ENCODE data around the gene FRMD4B. TPM values are rescaled to one million over a fixed set of nuclear protein-coding genes. Genes with fewer than 3 reads are reported as not detected.
"Not testable (repeated sequence)": the region's sequence is repeated elsewhere in the genome, so short reads cannot be mapped to it uniquely, and the experiment has no call there.

The FRMD4B gene
- total RNA-seq, 1 experiment from 2014 or later, result 4.4 TPM

DNA sequence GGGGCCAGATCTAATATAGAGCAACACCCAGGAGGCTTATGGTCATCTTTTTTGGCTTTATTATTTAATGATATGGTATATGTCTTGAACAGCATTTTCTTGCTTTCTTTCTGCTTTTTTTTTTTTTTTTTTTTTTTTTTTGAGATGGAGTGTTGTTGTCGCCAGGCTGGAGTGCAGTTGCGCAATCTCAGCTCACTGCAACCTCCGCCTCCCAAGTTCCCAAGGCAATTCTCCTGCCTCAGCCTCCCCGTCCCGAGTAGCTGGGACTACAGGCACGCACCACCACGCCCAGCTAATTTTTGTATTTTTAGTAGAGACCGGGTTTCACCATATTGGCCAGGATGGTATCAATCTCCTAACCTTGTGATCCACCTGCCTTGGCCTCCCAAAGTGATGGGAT lies 108.5 kb downstream of the FRMD4B start:
- not testable (repeated sequence) for H3K4me3 ChIP-seq; H3K27me3 ChIP-seq; DNase-seq; H3K9me3 ChIP-seq (replicated peaks); H3K36me3 ChIP-seq; H3K4me1 ChIP-seq; H3K27ac ChIP-seq

DNA sequence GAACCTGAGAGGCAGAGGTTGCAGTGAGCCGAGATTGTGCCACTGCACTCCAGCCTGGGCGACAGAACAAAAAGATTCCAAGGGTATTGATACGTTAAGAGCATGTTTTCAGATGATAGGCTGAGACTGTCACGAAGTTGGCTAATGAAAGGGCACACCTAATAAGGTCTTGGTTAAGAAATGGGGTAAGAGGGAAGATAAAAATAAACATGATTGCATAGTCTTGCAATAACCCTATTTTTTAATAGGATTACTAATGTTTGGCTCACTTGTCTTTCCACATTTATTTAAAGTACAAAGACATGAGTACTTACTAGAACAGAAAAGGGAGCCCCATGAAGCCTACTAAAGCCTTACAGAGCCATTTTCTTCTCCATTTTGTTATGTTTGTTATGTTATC lies 109.0 kb downstream of the FRMD4B start:
- Histone ChIP-seq H3K36me3 (no peaks in the 10 kb centered on the region), H3K4me3 (no peak overlapping the region), H3K4me1 (no peaks in the 10 kb centered on the region), H3K9me3 (replicated peaks) (no peaks in the 10 kb centered on the region), H3K27ac (no peak overlapping the region), H3K27me3 (no peaks in the 10 kb centered on the region)
- no peak for DNase-seq

DNA sequence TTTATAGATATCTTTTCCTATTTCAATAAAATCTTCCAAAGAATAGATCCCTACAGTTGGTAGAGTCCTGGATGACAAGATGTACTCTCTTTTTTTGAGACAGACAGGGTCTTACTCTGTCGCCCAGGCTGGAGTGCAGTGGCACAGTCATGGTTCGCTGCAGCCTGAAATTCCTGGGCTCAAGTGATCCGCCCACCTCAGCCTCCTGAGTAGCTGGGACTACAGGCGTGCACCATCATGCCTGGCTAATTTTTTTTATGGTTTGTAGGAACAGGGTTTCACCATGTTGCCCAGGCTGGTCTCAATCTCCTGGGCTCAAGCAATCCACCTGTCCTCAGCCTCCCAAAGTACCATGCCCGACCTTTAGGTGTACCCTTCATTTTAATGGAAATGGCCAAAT lies 109.7 kb downstream of the FRMD4B start:
- H3K4me3 ChIP-seq; H3K36me3 ChIP-seq; H3K27me3 ChIP-seq; H3K27ac ChIP-seq; H3K4me1 ChIP-seq; H3K9me3 ChIP-seq (replicated peaks); DNase-seq: not testable (repeated sequence)

DNA sequence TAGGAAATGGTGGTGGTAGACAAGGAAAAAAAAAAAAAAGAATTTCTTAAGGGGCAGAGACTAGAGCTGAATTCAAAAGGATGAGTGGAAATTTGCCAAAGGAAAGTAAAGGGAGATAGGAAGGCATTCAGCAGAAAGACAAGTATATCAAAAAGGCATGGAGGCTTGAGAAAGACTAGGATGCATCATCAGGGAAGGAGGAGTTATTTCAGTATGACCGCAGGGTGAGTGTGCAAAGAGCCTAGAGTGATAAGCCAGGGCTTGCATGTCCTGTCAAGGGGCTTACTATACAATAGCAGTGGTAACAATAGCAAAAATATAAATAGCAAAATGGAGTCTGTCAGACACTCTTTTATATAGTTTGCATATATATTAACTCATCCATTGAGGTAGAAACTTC lies 112.0 kb downstream of the FRMD4B start:
- Histone ChIP-seq H3K4me1 (no peaks in the 10 kb centered on the region), H3K4me3 (no peak overlapping the region), H3K27ac (no peak overlapping the region), H3K27me3 (no peaks in the 10 kb centered on the region), H3K9me3 (replicated peaks) (no peaks in the 10 kb centered on the region), H3K36me3 (no peaks in the 10 kb centered on the region)
- DNase-seq, result no peak

DNA sequence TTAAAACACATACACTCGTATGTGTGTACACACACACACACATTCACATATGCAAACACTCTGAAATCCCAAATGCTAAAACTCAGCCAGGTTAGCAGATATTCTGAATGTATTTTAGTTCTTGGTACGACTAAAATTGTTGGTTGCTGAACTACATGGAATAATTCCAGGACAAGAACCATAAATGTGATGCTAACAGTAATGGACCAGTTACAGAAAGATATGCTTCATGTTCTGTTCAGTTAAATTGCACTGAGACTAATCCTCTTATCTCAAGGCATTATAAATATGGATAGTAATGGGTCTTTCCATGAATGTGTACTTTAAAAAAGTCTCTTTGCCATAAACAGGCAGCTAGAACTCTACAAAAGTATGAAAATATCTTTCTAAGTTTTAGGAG lies 113.3 kb downstream of the FRMD4B start:
- no peak overlapping the region for H3K27ac ChIP-seq
- H3K9me3 ChIP-seq (replicated peaks), result no peaks in the 10 kb centered on the region
- no peaks in the 10 kb centered on the region for H3K36me3 ChIP-seq
- no peaks in the 10 kb centered on the region for H3K4me1 ChIP-seq
- no peaks in the 10 kb centered on the region for H3K27me3 ChIP-seq
- no peak for DNase-seq
- no peak overlapping the region for H3K4me3 ChIP-seq

DNA sequence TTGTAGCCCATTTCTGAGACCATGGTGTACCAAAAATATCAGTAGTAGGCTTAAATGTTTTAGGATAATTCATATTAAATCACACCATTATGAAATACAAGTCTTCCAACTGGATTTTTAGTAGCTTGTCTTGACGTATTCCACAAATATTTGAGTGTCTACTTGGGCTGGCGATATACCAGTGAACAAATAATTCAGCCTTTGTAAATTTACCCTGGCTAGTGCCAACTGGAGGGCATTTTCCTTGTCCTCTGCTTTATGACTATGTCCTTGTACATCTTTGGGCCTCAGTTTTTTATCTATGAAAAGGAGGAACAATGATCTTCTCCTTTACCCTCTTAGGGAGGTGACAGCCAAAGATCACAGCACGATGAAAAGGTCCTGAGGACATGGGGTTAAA lies 114.8 kb downstream of the FRMD4B start:
- Histone ChIP-seq H3K9me3 (replicated peaks) (no peaks in the 10 kb centered on the region), H3K4me1 (no peaks in the 10 kb centered on the region), H3K27me3 (no peaks in the 10 kb centered on the region), H3K27ac (no peak overlapping the region), H3K4me3 (no peak overlapping the region), H3K36me3 (no peaks in the 10 kb centered on the region)
- no peak for DNase-seq

DNA sequence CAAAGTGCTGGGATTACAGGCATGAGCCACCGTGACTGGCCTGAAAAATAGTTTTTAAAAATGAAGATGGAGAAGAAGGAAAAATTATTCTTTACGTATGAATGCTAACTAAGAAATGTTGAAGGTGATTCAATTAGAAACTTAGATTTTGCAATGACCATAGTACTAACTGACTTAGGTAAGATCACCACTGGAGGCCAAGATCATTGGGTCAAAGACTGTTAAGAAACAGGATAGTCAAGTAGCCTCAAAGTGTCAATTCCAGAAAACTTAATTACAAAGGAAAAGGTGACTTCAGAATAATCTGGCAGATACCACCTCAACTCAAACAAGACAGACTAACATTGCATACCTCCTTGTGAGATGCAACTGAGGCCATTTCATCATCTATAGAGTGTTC lies 119.3 kb downstream of the FRMD4B start:
- H3K9me3 ChIP-seq (replicated peaks), result no peaks in the 10 kb centered on the region
- no peak for DNase-seq

DNA sequence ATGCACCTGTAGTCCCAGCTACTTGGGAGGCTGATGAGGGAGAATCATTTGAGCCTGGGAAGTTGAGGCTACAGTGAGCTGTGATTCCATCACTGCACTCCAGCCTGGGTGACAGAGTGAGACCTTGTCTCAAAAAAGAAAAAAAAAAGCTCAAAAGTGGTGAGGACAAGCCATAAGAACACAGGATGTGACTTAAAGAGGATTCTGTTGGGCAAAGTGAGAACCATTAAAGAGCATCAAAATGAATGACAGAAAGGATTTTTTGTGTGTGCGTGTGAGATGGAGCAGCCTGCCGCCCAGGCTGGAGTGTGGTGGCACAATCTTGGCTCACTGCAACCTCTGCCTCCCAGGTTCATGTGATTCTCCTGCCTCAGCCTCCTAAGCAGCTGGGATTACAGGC lies 119.8 kb downstream of the FRMD4B start:
- not testable (repeated sequence) for H3K9me3 ChIP-seq (replicated peaks); H3K4me1 ChIP-seq; H3K27me3 ChIP-seq; H3K4me3 ChIP-seq; DNase-seq; H3K36me3 ChIP-seq; H3K27ac ChIP-seq

More for the DNA sequence above, 119.3 kb downstream of the FRMD4B start:
- Histone ChIP-seq H3K36me3 (no peaks in the 10 kb centered on the region), H3K4me1 (no peaks in the 10 kb centered on the region), H3K27me3 (no peaks in the 10 kb centered on the region), H3K4me3 (no peak overlapping the region), H3K27ac (no peak overlapping the region)

DNA sequence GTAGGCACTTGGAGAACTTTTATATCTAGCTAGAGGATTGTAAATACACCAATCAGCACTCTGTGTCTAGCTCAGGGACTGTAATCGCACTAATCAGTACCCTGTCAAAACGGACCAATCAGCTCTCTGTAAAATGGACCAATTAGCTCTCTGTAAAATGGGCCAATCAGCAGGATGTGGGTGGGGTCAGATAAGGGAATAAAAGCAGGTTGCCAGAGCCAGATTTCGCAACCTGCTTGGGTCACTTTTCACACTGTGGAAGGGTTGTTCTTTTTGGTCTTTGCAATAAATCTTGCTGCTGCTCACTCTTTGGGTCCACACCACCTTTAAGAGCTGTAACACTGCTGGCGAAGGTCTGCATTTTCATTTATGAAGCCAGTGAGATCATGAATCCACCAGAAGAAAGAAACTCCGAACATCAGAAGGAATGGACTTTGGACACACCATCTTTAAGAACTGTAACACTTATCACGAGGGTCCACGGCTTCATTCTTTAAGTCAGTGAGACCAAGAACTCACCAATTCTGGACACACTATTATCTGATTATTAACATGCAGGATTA lies 125.0 kb downstream of the FRMD4B start:
- H3K4me1 ChIP-seq; H3K9me3 ChIP-seq (replicated peaks); H3K36me3 ChIP-seq; H3K27me3 ChIP-seq; H3K4me3 ChIP-seq; DNase-seq; H3K27ac ChIP-seq: not testable (repeated sequence)

DNA sequence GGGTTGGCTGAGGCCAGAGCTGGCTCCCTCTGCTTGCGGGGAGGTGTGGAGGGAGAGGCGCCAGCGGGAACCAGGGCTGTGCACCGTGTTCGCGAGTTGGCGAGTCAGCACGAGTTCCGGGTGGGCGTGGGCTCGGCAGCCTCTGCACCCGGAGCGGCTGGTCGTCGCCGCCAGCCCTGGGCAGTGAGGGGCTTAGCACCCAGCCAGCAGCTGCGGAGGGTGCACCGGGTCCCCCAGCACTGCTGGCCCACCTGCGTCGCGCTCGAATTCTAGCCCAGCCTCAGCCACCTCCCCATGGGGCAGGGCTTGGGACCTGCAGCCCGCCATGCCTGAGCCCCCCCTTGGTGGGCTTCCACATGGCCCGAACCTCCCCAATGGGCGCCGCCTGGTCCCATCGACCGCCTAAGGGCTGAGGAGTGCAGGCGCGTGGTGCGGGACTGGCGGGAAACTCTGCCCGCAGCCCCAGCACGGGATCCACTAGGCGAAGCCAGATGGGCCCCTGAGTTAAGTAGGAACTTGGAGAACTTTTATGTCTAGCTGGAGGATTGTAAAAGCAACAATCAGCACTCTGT lies 125.6 kb downstream of the FRMD4B start:
- DNase-seq, result no peak
- Histone ChIP-seq H3K36me3 (no peaks in the 10 kb centered on the region), H3K4me1 (no peaks in the 10 kb centered on the region), H3K27me3 (no peaks in the 10 kb centered on the region), H3K4me3 (no peak overlapping the region), H3K9me3 (replicated peaks) (no peaks in the 10 kb centered on the region), H3K27ac (no peak overlapping the region)

DNA sequence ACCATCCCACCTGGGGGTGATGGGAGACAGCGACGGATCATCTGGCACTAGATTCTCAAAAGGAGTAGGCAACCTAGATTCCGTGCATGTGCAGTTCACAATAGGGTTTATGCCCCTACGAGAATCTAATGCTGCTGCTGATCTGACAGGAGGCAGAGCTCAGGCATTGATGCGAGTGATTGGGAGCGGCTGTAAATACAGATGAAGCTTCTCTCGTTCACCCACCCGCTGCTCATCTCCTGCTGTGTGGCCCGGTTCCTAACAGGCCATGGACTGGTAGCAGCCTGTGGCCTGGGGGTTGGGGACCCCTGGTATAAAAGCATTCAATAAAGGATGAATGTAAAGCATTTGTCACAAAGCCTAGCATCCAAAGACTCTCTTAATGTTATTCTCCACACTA lies 126.8 kb downstream of the FRMD4B start:
- Histone ChIP-seq H3K4me3 (no peak overlapping the region), H3K27me3 (no peaks in the 10 kb centered on the region), H3K36me3 (no peaks in the 10 kb centered on the region), H3K27ac (no peak overlapping the region), H3K4me1 (no peaks in the 10 kb centered on the region), H3K9me3 (replicated peaks) (no peaks in the 10 kb centered on the region)
- no peak for DNase-seq

DNA sequence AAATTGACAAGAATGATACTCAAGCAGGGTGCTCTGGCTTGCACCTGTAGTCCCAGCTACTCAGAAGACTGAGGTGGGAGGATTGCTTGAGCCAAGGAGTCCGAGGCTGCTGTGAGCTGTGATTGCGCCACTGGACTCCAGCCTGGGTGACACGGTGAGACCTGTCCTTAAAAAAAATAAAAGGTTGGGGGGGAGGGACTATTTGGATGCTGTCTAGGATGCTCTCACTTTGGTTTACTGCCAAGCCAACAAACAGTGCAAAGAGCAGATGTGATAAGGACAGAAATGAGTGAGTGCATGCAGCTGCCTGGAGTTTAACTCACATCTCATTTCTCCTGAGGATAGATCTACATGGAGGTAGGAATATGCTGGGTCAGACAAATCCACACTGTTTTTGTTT lies 130.0 kb downstream of the FRMD4B start:
- no peak for DNase-seq

DNA sequence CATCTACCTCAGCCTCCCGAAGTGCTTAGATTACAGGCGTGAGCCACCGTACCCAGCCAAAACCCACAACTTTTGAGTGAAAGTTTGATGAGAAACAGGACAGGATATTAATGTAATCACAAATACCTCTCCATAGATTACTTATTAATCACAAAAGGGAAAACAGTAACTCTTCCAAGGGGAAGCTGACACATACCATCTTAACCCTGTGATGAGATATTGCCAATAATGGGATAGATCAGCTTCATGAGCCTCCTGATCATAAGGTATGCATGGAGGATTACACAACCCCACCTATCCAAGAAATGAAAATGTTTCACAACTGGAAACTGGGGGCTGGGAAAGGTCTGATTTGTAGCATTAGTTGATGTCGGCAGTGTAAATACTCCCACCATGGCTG lies 131.5 kb downstream of the FRMD4B start:
- no peak for DNase-seq
- H3K27ac ChIP-seq, result no peak overlapping the region
- H3K36me3 ChIP-seq, result no peaks in the 10 kb centered on the region
- no peak overlapping the region for H3K4me3 ChIP-seq
- no peaks in the 10 kb centered on the region for H3K27me3 ChIP-seq
- no peaks in the 10 kb centered on the region for H3K4me1 ChIP-seq
- no peaks in the 10 kb centered on the region for H3K9me3 ChIP-seq (replicated peaks)

More for the DNA sequence above, 130.0 kb downstream of the FRMD4B start:
- H3K4me3 ChIP-seq, result no peak overlapping the region
- no peaks in the 10 kb centered on the region for H3K9me3 ChIP-seq (replicated peaks)
- no peaks in the 10 kb centered on the region for H3K27me3 ChIP-seq
- no peaks in the 10 kb centered on the region for H3K36me3 ChIP-seq
- H3K27ac ChIP-seq, result no peak overlapping the region
- H3K4me1 ChIP-seq, result no peaks in the 10 kb centered on the region

DNA sequence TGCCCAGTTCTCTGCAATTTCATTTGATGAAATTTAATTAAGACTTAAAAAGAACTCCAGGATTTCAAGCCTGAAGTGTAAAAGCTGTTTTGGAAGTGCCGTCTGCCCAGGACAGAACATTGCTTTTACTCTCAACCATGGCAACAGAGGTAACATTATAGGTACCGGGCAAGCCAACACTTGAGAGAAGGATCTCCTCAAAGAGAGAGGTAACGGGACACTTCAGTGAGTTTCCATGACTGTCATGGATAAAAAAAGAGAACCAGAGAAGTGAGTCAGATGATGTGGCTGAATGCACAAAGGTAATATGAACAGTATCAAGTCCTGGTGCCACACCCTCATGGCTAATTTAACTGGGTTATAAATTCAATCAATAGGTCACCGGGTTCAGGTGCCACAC lies 133.3 kb downstream of the FRMD4B start:
- H3K36me3 ChIP-seq, result no peaks in the 10 kb centered on the region
- H3K9me3 ChIP-seq (replicated peaks), result no peaks in the 10 kb centered on the region
- no peak for DNase-seq
- H3K4me3 ChIP-seq, result no peak overlapping the region
- H3K4me1 ChIP-seq, result no peaks in the 10 kb centered on the region
- no peak overlapping the region for H3K27ac ChIP-seq
- H3K27me3 ChIP-seq, result no peaks in the 10 kb centered on the region

DNA sequence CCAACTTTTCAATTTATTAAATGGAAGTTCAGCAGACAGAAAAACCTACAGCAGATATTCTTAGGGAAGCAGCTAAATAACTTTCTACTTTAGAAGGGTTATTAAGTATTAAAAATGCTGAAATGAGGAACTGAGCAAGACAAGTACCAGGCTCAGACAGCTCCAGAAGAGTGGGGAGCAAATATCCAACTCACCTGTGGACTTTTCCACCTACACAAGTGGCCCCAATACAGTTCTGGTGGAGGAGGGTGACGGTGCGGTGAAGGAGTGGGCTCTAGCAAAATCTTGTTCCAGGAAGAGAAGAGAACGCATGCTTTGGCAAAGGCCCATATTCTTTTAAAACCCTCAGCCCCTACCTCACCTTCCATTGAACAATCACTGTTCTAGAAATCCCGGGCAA lies 133.7 kb downstream of the FRMD4B start:
- Histone ChIP-seq H3K9me3 (replicated peaks) (no peaks in the 10 kb centered on the region), H3K27ac (no peak overlapping the region), H3K36me3 (no peaks in the 10 kb centered on the region), H3K4me1 (no peaks in the 10 kb centered on the region), H3K27me3 (no peaks in the 10 kb centered on the region), H3K4me3 (no peak overlapping the region)
- DNase-seq, result no peak

DNA sequence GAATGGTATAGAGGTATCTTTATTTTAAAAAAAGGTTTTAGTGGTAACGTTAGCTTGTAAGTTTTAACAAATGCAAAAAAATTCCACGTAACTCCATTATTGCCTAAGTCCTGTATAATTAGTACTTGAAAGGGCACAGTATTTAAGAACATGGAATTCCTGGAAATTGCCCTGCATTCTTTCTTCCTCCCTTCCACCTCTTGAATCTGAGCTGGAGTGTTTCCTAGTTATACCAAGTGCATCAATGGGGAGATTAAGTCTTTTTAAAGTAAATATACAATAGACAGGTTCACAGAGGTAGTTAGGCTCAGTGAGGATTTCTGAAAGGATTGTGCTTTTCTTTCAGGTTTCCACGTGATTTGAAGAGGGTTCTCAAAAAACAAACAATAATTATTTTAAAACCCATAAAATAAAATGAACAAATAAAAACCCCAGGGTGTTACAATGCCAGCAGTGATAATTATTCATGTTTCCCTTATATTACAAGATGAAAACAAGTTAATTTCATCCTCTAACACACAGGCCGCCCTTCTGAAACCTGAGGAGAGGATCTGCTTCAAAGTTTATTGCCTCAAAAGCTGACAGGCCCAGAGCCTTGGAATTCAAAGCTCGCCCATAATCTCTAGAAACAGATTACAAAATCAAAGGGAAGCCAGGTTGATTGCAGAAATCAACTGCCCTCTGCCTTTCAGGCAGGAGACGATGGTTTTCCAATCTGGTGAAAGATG lies 134.6 kb downstream of the FRMD4B start:
- no peak overlapping the region for H3K4me3 ChIP-seq
- DNase-seq, result no peak
- no peaks in the 10 kb centered on the region for H3K36me3 ChIP-seq
- no peaks in the 10 kb centered on the region for H3K4me1 ChIP-seq
- H3K9me3 ChIP-seq (replicated peaks), result no peaks in the 10 kb centered on the region
- H3K27me3 ChIP-seq, result no peaks in the 10 kb centered on the region
- H3K27ac ChIP-seq, result no peak overlapping the region
